Stimulated activated naive B cell treated with anti-CD40 and anti-IgM and Interleukin-4, amounts not matched to agents 10 μg/mL and 1 μg/mL and 100 μg/mL, for 72 hours (primary cell): ENCODE data around the gene FGFRL1.
A peak's percentile ranks its signal among the peaks of the same experiment; 100 is the strongest.
"Not testable (repeated sequence)": the region's sequence is repeated elsewhere in the genome, so short reads cannot be mapped to it uniquely, and the experiment has no call there.

ENCODE experiments used
- ATAC-seq, 2 donors: fragments of 150-1000 bp; cut with Tn5 transposase; replicated peaks; 2 replicates each; pipeline ENCODE4 v1.10.0; 2021; ENCODE audit warnings: moderate library complexity in 1 of 2
- DNase-seq: peaks from one replicate; pipeline ENCODE4 v3.0.0; 2021
- H3K27ac Mint-ChIP-seq: one replicate; pipeline ENCODE4 v1.8.0; 2022; ENCODE audit warnings: mild to moderate bottlenecking, mixed read lengths
- H3K27me3 Mint-ChIP-seq, 2 donors: one replicate each; pipeline ENCODE4 v1.8.0; 2022; ENCODE audit warnings: mixed read lengths in 2 of 2
- H3K36me3 Mint-ChIP-seq, 2 donors: one replicate each; pipeline ENCODE4 v1.8.0; 2022; ENCODE audit warnings: mixed read lengths in 2 of 2, mild to moderate bottlenecking in 1 of 2
- H3K4me1 Mint-ChIP-seq, 2 donors: one replicate each; pipeline ENCODE4 v1.8.0; 2022; ENCODE audit warnings: mixed read lengths in 2 of 2, mild to moderate bottlenecking in 1 of 2
- H3K4me3 Mint-ChIP-seq, 2 donors: one replicate each; pipeline ENCODE4 v1.8.0; 2022; ENCODE audit warnings: mild to moderate bottlenecking in 2 of 2, mixed read lengths in 2 of 2, moderate library complexity in 1 of 2
- H3K9me3 Mint-ChIP-seq, 2 donors: one replicate each; pipeline ENCODE4 v1.8.0; 2022; ENCODE audit warnings: mixed read lengths in 2 of 2, mild to moderate bottlenecking in 1 of 2

Gene FGFRL1

DNA sequence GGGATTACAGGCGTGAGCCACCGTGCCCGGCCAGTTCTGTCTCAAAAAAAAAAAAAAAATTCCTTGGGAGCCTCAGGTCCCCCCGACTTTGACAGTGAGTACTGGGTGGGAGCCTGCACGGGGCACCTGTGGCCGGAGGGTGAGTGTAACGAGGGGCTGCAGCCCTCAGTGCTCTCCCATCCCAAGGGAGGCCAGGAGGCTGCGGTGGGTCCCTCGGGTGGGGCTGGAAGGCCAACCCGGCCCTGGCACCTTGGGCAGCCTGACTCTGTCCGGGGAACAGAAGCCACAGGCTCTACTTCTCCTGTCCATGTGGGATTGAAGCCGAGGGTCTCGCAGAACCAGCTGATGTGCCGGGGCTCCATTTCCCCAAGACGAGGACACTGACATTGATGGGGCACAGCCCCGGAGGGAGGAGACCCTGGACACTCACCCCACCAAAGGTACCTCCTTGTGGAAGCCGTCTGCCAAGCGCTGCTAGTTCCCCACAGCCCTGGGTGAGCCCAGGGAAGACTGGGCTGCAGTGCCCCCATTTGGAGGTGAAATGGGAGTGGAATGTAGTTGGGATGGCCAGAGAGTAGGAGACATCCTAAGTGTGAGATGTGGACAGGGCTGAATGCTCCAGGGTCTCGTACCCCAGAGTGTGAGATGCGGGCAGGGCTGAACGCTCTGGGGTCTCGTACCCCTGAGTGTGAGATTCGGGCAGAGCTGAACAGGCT lies 16.0 kb upstream of the FGFRL1 start:
- no peak for ATAC-seq
- H3K4me1 Mint-ChIP-seq, result peaks cover 11 to 46% of the 10 kb centered on the region in 2 donors
- H3K4me3 Mint-ChIP-seq, result no peak overlapping the region

DNA sequence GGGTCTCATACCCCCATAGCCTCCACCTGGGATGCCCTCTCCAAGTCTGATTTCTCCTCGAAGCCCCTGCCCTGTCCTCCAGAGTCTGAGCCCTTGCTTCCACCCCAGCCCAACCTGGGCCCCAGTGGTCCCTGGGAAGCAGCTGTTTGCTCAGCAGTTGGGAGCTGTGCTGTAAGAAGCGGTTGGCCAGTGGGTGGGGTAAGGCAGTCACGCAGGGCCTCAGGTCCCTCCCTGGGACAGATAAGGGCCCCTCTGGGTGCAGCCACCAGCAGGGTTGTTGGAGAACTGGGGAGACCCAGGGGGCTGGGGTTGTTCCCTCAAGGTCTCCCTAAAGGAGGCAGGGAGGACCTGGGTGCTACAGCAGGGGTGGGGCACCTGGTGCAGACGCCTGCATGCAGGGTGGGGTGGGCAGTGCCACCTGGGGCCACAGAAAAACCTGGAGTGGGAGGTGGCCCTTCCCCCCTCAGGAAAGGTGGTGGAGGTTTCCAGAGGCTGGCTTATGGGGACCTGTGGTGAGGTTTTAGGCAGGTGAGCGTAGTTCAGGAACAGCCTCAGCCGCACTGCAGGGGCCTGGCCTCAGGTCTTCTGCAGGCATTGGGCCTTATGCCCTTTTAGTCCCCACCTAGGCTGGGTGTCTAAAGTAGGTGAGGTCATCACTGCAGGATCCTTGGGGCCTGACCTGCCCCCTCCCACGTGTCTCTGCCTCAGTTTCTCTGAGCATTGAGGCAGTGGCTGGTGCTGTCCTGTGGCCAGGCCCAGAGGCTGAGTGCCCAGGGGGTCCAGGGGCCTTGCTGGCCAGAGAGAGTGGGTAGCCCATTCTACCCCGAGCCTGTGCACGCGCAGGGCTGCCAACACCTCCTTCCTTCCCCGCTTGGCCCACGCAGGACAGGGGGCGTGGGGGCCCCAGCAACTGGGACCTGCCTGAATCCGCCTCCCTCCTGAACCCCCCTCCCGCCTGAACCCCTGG lies 15.1 kb upstream of the FGFRL1 start:
- peak overlapping the region in 1 of 2 donors; percentile 28 for H3K4me3 Mint-ChIP-seq
- DNase-seq (no peak), ATAC-seq (no peak)
- H3K9me3 Mint-ChIP-seq, result peaks cover 0 to 1% of the 10 kb centered on the region in 2 donors
- peaks cover 35 to 40% of the 10 kb centered on the region in 2 donors for H3K27me3 Mint-ChIP-seq
- H3K36me3 Mint-ChIP-seq, result peaks cover 3 to 4% of the 10 kb centered on the region in 2 donors
- H3K4me1 Mint-ChIP-seq, result peaks cover 11 to 53% of the 10 kb centered on the region in 2 donors
- H3K27ac Mint-ChIP-seq, result no peak overlapping the region

More for the DNA sequence above, 16.0 kb upstream of the FGFRL1 start:
- Mint-ChIP-seq H3K27ac (no peak overlapping the region), H3K9me3 (peaks cover 0 to 1% of the 10 kb centered on the region in 2 donors), H3K27me3 (peaks cover 31 to 38% of the 10 kb centered on the region in 2 donors), H3K36me3 (peaks cover 8 to 9% of the 10 kb centered on the region in 2 donors)
- DNase-seq, result no peak

DNA sequence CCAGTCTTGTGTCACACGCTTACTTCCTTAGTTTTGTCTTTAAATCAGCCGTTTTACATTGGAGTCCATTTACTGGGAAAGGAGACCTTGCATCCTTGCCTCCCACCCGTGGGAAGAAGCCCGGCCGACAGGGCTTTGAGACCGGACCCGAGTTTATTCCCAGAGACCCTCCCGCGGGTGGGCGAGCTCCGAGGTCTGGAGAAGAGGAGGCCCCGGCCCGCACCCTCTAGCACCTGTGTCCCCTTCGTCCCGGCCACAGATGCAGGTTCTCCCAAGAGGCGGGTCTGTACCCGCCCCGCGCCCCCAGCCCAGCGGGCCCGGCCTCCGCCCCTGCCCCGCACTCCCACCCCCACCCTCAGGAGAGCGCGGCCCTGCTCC lies 14.4 kb upstream of the FGFRL1 start:
- H3K4me3 Mint-ChIP-seq, result peak overlapping the region in 1 of 2 donors; percentile 0
- ATAC-seq (no peak), DNase-seq (no peak)
- peaks cover 0 to 1% of the 10 kb centered on the region in 2 donors for H3K9me3 Mint-ChIP-seq
- H3K27me3 Mint-ChIP-seq, result peaks cover 36 to 46% of the 10 kb centered on the region in 2 donors
- H3K36me3 Mint-ChIP-seq, result peaks cover 3 to 4% of the 10 kb centered on the region in 2 donors
- peak overlapping the region; percentile 63 for H3K27ac Mint-ChIP-seq
- peaks cover 11 to 56% of the 10 kb centered on the region in 2 donors for H3K4me1 Mint-ChIP-seq

DNA sequence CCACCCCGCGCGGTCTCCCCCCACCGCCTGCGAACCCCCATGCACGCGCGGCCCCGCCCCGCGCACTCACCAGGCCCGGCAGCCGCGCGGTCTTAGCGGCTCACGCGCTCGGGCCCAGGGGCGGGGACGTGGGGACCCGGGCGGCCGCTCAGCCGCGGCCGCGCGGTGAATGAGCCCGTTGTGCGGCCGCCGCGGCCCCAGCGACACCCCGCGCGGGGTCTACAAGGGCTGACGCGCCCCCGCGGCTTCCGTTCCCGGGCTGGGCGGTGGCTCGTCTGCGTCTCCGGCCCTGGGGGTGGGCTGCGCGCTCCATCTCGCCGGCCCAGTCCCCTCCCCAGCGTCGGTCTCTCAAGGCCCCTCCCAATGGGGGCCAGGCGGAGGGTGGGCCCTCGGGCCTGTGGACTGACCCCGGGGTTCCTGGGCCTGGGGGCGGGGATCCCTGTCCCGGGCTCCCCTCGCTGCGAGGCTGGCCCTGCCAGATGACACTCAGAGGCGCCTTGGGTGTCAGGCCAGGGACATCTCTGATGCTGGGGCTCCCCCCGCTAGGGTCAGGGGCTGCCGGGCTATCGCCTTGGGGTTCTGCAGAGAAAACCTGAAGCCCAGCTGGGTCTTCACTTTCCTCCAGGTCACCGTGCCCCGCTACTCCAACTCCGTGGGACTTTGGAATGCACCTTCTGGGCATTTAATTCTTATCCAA lies 13.9 kb upstream of the FGFRL1 start:
- H3K27ac Mint-ChIP-seq, result no peak overlapping the region

DNA sequence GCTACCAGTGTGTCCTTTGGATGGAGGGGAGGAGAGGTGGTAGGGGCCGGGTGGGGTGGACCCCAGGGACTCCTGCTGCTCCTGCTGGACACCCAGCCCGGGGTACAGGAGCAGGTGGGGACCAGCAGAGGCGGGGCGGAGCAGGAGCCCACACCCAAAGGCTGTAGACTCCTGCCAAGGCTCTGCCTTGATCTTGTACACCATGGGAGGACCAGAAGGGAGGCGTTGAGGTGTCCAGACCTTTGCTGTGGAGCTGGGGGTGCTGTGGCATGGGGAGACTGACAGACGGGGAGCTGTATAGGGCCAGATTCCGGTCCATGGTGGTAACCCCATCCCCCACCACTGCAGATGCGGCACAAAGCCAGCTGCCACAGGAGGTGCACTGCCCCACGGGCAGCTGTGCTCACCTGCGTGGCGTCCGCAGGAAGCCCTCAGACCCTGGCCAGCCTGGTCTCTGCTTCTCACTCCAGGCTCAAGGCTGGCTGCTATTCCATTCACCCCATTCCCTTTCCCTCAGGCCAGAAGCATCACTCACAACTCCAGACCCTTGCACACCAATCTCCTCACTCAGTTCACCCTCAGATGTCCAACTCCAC lies 13.2 kb upstream of the FGFRL1 start:
- ATAC-seq, result peak; percentile 8 to 10
- Mint-ChIP-seq H3K36me3 (peaks cover 0 to 1% of the 10 kb centered on the region in 2 donors), H3K9me3 (peaks cover 0 to 1% of the 10 kb centered on the region in 2 donors), H3K27me3 (peaks cover 40 to 52% of the 10 kb centered on the region in 2 donors), H3K4me3 (no peak overlapping the region), H3K4me1 (peaks cover 13 to 48% of the 10 kb centered on the region in 2 donors), H3K27ac (no peak overlapping the region)
- no peak for DNase-seq

More for the DNA sequence above, 13.9 kb upstream of the FGFRL1 start:
- peak; percentile 38 to 48 for ATAC-seq
- Mint-ChIP-seq H3K9me3 (peaks cover 0 to 1% of the 10 kb centered on the region in 2 donors), H3K36me3 (peaks cover 0 to 3% of the 10 kb centered on the region in 2 donors), H3K4me1 (peaks cover 13 to 53% of the 10 kb centered on the region in 2 donors), H3K27me3 (peaks cover 40 to 51% of the 10 kb centered on the region in 2 donors), H3K4me3 (peak overlapping the region in 1 of 2 donors; percentile 19)
- no peak for DNase-seq

DNA sequence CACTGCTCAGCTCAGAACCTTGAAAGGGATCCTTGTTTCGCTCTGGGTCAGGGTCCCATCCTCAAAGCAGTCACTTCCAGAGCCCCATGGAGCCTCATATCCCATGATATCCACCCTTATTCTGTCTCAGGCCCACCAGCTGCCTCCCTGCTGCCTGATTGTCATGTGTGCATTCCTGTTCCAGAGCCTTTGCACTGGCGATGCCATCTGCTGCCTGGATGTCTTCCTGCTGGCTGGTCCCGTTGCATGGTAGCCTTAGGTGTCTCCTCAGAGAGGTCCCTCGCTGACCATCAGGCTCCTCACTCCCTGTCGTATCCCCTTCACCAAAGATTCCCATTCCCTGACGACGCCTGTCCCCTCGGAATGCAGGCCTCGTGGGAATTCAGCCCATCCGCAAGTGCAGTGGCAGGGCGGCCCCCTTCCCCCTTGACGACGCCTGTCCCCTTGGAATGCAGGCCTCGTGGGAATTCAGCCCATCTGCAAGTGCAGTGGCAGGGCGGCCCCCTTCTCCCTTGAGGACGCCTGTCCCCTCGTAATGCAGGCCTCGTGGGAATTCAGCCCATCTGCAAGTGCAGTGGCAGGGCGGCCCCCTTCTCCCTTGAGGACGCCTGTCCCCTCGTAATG lies 12.1 kb upstream of the FGFRL1 start:
- not testable (repeated sequence) for ATAC-seq, H3K36me3 Mint-ChIP-seq, DNase-seq, H3K9me3 Mint-ChIP-seq, H3K4me3 Mint-ChIP-seq, H3K27ac Mint-ChIP-seq
- H3K27me3 Mint-ChIP-seq, result peaks cover 46 to 63% of the 10 kb centered on the region in 2 donors
- H3K4me1 Mint-ChIP-seq, result peaks cover 13 to 48% of the 10 kb centered on the region in 2 donors

DNA sequence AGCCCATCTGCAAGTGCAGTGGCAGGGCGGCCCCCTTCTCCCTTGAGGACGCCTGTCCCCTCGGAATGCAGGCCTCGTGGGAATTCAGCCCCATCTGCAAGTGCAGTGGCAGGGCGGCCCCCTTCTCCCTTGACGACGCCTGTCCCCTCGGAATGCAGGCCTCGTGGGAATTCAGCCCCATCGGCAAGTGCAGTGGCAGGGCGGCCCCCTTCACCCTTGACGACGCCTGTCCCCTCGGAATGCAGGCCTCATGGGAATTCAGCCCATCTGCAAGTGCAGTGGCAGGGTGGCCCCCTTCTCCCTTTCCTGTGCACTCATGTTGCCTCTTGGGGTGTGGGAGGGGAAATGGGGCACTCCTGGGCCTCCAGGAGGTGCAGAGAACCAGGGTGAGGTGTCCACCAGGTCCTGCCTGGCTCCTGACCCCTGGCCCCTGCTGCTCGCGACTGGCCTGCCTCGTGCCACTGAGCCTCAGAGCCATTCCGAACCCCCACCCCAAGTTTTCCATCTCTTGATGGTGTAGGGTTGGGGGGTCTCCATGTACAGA lies 11.5 kb upstream of the FGFRL1 start:
- no peak overlapping the region for H3K4me3 Mint-ChIP-seq
- no peak for ATAC-seq
- H3K27me3 Mint-ChIP-seq, result peaks cover 52 to 69% of the 10 kb centered on the region in 2 donors
- peaks cover 0 to 1% of the 10 kb centered on the region in 2 donors for H3K9me3 Mint-ChIP-seq
- no peak for DNase-seq
- H3K27ac Mint-ChIP-seq, result no peak overlapping the region
- peaks cover 15 to 48% of the 10 kb centered on the region in 2 donors for H3K4me1 Mint-ChIP-seq
- peaks cover 0 to 1% of the 10 kb centered on the region in 2 donors for H3K36me3 Mint-ChIP-seq

DNA sequence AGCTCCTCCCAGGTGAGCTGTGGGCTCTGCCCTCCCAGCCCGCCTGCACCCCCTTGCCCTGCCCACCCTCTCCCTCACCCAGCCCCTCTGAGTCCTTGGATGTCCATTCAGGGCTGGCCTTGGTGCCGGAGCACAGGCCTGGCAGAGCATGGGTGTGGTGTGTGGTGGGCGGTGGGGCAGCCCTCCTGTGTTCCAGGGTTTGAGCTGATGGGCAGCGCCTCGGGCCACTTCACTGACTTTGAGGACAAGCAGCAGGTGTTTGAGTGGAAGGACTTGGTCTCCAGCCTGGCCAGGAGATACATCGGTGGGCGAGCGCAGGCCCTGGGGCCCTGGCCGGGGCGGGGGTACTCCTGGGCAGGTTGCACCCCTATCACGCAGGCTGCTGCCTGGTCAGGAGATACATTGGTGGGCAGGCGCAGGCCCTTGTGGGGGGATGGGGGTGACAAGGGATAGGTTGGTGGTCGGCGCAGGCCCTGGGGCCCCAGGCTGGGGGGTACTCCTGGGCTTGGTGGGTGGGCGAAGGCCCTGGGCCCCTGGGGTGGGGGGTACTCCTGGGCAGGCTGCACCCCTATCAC lies 10.7 kb upstream of the FGFRL1 start:
- Mint-ChIP-seq H3K36me3 (peaks cover 0 to 1% of the 10 kb centered on the region in 2 donors), H3K9me3 (peaks cover 0 to 1% of the 10 kb centered on the region in 2 donors), H3K4me1 (peaks cover 15 to 48% of the 10 kb centered on the region in 2 donors), H3K27me3 (peaks cover 53 to 70% of the 10 kb centered on the region in 2 donors), H3K4me3 (no peak overlapping the region), H3K27ac (no peak overlapping the region)
- ATAC-seq, result no peak
- DNase-seq, result no peak

DNA sequence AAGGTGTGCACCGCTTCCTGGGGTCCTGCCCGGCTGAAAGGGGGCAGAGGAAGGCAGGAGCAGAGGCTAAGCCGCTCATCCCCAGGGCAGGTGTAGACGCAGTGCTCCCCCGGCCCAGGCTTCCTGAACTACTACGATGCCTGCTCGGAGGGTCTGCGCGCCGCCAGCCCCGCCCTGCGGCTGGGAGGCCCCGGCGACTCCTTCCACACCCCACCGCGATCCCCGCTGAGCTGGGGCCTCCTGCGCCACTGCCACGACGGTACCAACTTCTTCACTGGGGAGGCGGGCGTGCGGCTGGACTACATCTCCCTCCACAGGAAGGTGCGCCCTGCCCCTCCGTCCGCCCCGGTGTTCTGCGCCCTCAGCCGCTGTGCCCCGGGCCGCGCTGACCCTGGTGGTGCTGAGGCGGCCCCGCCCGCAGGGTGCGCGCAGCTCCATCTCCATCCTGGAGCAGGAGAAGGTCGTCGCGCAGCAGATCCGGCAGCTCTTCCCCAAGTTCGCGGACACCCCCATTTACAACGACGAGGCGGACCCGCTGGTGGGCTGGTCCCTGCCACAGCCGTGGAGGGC lies 9.8 kb upstream of the FGFRL1 start:
- Mint-ChIP-seq H3K27ac (no peak overlapping the region), H3K36me3 (peaks cover 0 to 1% of the 10 kb centered on the region in 2 donors), H3K4me3 (no peak overlapping the region), H3K9me3 (peaks cover 0 to 1% of the 10 kb centered on the region in 2 donors), H3K27me3 (peaks cover 53 to 70% of the 10 kb centered on the region in 2 donors), H3K4me1 (peaks cover 12 to 43% of the 10 kb centered on the region in 2 donors)
- no peak for ATAC-seq
- DNase-seq, result no peak

DNA sequence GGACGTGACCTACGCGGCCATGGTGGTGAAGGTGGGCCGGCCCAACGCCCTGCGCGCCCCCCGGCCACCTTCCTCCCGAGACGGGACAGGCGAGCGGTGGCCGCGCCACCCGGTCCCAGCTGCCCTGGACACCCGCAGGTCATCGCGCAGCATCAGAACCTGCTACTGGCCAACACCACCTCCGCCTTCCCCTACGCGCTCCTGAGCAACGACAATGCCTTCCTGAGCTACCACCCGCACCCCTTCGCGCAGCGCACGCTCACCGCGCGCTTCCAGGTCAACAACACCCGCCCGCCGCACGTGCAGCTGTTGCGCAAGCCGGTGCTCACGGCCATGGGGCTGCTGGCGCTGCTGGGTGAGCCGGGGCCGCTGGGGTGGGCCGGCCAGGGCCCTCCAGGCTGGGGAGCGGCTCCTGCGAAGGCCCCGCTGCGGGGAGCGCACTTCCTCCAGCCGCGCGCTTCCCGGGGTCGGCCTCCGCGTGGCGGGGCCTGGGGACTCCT lies 9.2 kb upstream of the FGFRL1 start:
- no peak for ATAC-seq
- Mint-ChIP-seq H3K27ac (no peak overlapping the region), H3K4me1 (peaks cover 9 to 43% of the 10 kb centered on the region in 2 donors), H3K9me3 (peaks cover 0 to 4% of the 10 kb centered on the region in 2 donors), H3K4me3 (peak overlapping the region in 1 of 2 donors; percentile 9), H3K27me3 (peaks cover 54 to 70% of the 10 kb centered on the region in 2 donors), H3K36me3 (peaks cover 4% of the 10 kb centered on the region in 2 donors)
- no peak for DNase-seq

DNA sequence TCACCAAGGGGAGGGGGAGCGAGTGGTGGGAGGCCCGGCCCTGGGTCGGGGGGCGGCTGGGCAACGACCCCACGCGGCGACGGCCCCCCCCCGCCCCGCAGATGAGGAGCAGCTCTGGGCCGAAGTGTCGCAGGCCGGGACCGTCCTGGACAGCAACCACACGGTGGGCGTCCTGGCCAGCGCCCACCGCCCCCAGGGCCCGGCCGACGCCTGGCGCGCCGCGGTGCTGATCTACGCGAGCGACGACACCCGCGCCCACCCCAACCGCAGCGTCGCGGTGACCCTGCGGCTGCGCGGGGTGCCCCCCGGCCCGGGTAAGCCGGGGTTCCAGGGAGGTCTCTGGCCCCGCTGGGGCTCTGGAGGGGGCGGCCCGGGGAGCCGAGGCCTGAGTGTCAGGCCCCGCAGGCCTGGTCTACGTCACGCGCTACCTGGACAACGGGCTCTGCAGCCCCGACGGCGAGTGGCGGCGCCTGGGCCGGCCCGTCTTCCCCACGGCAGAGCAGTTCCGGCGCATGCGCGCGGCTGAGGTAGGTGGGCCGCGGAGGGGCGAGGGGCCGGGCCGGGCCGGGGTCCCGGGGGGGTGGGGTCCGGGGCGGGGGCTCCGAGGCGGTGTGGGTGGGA lies 8.7 kb upstream of the FGFRL1 start:
- peaks cover 4% of the 10 kb centered on the region in 2 donors for H3K36me3 Mint-ChIP-seq
- H3K27me3 Mint-ChIP-seq, result peaks cover 58 to 75% of the 10 kb centered on the region in 2 donors
- H3K9me3 Mint-ChIP-seq, result peaks cover 0 to 4% of the 10 kb centered on the region in 2 donors
- peaks cover 9 to 41% of the 10 kb centered on the region in 2 donors for H3K4me1 Mint-ChIP-seq
- DNase-seq, result no peak
- no peak for ATAC-seq
- no peak overlapping the region for H3K27ac Mint-ChIP-seq
- no peak overlapping the region for H3K4me3 Mint-ChIP-seq
